GM18868 (cell line): ENCODE data around the gene ACTRT2.

Experiments
- ATAC-seq: cut with Tn5 transposase; IDR thresholded peaks from one replicate; pipeline ENCODE4 v1.9.1; 2021; ENCODE audit warnings: mild to moderate bottlenecking, moderate library complexity; ENCODE audit not compliant: unreplicated experiment

ACTRT2 gene

DNA sequence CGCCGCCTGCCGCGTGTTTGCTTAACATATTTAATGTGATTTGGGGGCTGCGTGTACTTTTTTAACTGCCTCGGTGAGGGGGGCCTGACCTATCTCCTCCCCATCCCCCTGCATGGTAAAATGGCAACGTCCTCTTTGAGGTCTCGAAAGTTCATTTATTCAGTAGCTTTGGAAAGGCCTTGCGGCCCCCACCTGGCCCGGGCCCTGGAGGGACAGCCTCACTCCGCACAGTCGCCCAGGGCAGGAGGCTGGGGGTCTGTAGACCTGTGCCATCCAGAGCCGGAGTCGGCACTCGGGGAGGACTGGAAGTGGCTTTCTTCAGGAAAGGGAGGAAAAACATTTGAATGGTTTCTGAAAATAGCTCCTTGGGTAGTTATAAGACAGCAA, 38.0 kb upstream of the ACTRT2 start:
- ATAC-seq: no peak

DNA sequence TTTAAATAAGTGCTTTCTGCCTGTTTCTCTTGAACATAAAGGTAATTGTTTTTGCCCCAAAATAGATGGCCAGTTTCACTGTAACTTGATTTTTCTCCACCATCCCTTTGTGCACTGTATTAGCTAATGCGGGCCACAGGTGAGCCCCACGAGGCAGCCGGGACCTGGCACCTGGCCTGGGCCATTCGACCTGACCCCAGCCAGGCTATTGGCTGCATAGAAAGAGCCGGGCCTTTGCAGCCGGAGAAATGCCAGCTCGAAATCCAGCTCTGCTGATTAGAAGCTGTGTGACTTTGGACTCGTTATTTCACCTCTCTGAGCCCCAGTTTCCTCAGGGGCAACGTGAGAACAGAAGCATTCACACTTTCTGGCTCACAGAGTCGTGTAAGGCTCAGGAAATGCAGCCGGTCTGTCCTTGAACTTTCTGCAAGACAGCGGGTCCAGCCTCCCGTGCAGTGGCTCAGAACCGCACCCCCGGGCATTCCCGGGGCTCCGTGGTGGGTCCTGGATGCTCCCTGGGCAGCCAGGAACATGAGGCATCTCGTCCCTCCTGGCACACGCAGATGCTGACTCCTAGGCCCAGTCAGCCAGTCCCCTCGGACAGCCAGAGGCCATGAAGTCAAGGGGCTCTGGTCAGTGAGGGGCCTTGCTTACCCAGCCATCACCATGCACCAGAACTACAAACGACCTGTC, 37.4 kb upstream of the ACTRT2 start:
- ATAC-seq: no peak

DNA sequence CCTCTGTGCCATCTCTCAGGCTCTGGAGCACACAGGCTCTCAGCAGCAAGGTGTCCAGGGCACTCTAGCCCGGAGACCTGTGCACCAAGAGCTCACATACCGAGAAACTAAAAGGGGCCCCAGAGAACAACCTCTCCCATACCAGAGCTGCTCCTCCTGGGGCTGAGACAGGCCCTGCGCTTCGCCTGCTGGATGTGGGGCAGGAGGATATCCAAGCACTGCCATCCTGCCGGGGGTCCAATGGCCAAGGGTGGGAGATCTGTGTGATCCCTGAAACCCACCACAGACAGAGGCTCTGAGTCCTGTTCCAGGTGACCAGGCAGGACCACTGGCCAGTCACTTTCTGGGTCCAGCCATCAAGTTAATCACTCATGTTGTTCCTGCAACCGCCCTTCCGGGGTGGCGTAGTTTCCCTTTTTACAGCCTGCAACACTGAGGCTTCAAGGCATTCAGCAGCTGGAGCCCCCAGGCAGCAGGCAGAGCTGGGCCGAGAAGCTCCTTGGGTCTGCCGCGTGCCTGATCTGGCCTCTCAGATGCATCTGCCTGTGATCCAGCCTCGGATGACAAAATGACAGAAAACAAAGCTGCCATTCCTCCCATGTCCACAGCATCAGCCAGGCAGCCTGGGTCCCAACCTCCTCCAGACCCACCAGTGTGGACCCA, 36.7 kb upstream of the ACTRT2 start:
- no peak for ATAC-seq

DNA sequence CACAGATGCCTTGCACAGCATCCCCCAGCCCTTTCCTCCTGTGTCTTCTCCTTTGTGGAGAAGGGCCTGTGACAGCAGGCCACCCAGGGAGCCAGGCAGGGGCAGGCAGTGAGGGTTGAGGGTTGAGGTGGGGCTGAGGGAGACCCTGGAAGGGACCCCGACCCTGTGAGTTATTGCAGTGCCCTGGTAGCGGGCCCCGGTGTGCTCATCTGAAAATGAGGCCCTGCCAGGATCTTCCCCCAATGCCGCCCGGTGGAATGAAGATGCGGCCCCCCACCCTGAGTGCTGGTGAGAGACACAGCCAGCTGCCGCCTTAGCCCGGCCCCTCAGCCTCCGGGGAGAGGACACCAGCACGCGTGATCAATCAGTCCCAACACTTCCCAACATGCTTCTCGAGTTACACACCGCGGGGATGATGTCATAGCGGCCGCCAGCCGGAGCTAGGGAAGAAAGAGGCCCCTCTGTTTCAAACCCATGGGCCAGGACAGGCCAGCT, 36.2 kb upstream of the ACTRT2 start:
- ATAC-seq: no peak

DNA sequence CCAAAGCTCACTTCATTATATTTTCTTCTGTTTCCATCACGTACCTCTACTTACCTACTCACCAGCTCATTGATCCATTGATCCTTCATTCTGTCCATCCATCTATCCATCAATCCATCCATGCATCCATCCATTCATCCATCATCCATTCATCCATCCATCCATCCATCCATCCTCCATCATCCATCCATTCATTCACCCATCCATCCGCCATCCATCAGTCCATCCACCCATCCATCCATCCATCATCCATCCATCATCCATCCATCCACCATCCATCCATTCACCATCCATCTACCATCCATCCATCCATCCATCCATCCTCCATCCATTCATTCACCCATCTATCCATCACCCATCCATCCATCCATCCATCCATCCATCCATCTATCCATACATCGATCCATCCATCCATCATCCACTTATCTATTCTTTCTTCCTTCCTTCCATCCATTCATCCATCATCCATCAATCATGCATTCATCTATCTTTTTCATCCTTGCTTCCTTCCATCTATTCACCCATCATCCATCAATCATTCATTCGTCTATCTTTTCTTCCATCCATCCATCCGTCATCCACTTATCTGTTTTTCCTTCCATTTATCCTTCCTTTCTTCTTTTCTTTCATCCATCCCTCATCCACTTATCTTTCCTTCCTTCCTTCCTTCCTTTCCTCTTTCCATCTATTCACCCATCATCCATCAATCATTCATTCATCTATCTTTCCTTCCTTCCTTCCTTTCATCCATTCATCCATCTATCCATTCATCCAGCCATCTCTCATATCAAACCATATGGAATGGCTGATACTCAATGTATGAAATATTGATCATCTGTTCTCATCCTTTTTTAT, 35.3 kb upstream of the ACTRT2 start:
- no peak for ATAC-seq

DNA sequence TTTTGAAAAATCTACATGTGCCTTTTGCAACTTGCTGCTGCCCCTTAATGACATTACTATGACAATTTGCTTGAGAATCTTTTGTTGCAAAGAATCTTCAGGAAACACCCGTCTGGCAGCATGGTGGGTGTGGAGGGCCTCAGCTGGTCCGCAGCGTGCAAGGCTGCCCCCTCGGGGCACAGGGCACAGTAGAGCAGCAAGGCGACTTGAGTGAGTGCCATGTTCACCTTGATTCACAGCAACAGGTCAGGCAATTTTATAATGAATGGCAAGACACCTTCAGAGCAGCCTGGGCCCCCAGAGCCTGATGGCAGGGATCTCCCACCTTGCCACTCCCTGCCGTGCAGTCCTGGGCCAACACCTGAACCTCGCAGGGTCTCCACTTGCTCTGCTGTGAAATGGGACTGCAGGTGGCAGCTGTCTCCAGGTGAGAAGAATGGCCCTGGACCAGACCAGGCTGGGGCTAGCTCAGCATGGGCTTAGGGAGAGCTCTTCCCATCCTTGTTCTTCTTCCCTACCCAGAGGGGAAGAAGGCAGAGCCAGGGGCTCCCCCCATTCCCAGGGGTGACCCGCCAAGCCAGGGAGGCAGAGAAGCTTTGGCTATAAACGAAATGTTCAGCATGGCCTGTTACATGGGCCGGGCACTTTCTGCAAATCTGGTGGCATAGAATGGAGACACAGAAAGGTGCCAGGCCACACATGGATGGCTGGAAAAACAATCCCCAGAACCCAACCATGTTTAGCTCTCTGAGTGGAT, 34.5 kb upstream of the ACTRT2 start:
- no peak for ATAC-seq

DNA sequence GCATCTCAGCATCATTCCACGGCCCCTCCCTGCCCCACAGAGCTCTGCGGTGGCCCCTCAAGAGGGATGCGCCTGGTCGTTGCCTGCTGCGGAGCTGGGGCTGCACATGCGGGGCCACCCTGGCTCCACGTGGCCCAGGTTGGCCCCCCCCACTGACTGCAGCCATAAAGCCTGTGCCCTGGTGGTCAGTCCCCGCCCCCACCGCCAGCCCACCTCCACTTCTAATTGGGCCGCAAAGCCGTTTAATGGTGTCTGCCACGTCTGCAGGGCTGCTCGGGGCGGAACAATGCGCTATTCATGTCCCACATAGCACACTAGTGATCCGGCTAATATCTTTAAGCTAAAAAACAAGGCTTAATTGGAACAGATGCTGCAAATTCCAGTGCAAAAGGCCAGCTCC, 33.5 kb upstream of the ACTRT2 start:
- ATAC-seq: no peak

DNA sequence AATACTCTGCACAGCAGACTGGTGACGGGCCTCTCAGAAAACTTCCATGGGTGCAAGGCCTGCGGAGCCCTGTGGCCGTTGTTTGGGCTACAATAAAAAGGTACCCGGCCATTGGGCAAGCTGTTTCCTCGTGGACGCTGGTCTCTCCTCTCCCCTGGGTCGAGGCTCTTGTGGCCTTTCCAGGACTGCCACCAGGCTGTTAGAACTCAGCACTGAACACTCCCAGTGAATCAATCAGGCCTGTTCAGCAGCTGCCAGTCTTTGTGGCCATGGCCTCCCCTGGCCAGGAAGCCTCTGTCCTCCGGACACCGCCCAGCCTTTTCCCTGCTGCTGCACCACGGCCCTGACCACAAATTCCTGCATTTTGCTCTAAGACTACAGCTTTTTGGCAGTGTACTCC, 33.0 kb upstream of the ACTRT2 start:
- ATAC-seq: no peak

DNA sequence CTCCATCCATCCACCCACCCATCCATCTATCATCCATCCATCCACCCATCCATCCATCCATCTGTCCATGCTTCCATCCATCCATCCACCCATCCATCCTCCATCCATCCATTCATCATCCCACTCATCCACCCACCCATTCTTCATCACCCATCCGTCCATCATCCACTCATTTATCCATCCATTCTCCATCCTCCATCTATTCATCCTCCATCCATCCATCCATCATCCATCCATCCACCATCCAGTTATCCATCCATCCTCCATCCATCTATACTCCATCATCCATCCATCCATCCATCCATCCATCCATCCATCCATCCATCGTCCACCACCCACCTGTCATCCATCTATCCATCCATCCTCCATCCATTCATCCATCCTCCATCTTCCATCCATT, 32.1 kb upstream of the ACTRT2 start:
- ATAC-seq: no peak

DNA sequence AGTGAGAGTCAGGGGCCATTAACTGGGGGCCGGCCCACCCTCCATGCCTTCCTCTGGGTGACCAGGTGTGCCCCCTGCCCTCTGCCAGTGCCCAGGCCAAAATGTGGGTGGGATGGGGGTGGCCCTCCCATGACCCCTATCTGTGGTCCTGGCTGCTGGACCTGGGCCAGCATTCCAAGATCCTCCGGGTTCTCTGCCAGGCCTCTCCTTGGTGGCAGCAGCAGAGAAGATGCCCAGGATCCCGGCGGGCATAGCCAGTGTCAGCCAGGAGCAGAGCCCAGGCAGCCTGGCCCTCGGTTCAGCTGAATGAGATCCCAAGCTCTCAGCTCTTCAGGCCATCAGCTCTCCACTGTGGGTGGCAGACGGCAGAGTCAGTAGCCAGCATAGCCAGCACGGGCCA, 31.3 kb upstream of the ACTRT2 start:
- ATAC-seq: no peak

DNA sequence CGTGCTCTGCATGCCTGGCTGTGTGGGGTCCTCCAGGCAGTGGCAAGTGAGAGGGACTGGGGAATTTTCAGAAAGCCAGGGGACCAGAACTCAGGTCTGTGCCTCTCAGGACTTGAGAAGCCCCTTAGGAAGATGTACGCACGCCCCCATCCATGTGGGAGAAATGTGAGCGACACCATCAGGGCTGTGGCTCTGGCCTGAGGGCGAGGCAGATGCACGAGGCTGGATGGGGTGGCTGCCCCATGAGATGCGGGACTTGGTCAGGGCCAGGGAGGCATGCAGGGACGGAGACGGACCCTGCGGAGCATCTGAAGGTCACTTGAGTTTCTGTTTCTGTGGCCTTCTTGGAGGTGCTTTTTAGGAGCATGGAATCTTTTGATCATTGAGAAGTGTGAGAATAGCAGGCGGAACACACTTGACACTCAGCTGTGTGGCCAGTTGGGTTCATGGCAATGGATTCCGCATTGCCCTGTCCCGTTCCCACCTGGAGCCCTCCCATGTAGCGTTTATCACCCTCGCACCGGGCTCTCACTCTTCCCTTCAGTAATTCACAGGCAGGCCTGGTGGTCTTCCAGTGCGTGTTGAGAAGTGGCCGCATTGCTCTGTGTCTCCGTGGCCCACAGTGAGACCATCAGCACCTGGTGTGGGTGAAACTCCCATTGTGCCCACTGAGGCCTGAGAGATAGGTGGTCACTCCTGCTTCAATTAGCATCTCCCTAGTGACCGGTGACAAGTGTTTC, 30.7 kb upstream of the ACTRT2 start:
- ATAC-seq: no peak

DNA sequence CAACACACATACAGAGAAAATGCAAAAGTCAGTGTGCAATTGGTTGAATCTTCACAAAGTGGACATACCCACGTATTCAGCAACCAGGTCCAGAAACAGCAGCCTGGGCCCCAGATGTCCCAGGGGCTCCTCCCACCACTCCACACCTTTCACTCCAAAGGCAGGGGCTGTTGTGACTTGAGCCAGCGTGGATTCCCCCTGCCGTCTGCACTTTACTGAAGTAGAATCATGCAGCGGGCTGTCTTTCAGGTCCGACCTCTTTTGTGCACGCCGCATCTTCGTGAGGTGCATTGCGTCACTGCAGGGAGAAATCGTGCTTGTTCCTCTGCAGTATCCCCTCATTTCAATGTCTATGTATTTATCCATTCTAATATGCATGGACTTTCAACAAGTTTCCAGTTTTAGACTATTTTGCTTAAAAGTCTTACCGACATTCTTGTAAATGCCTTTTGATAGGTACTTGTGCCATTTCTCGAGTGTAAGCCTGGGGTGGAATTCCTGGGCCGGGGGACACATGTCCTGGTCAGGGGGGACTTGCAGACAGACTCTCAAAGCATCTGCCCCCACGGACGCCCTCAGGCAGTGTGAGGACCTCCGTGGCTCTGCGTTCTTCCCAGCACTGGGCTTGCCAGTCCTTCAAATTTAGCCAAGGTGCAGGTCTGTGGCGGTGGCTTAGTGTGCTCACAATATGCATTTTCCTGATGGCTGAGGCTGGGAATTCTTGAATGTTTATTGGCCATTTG, 29.3 kb upstream of the ACTRT2 start:
- ATAC-seq: no peak

DNA sequence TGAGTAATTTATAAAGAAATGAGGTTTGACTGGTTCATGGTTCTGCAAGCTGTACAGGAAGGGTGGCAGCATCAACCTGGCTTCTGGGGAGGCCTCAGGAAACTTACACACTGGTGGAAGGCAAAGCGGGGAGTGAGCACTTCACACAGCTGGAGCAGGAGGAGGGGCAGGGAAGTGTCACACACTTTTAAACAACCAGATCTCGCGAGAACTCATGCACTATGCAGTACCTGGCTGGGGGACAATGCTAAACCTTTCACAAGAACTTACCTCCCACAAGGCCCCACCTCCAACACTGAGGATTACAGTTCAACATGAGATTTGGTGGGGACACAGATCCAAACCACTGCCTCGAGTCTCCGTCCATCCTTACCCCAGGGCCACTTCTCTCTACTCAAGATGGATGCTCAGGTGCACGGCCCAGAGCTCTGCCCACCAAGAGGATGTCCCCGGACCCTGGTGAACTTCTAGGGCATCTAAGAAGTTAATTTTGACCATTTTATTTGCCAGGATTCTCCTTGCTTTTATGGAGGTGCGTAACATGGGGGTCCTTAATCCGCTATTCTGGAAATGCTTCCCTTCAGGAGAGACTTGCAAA, 22.7 kb upstream of the ACTRT2 start:
- ATAC-seq: no peak

DNA sequence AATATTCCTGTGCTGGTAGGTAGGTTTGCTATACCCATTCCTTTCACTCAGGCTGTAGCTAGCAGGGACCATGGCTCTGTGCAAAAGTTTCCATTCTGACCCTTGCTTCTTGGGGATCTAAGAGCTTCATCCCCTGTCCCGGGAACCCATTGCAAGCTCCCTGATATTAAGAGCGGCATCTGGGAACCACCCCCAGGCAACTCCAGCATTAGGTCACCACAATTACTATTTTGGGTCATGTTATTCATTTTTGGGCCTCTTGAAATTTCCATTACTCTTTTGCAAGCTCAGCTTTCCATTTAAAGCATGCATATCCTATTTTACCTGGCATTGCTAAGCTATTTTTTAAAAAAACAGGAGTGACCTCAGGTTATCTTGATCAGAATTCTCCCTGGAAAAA, 22.1 kb upstream of the ACTRT2 start:
- no peak for ATAC-seq

DNA sequence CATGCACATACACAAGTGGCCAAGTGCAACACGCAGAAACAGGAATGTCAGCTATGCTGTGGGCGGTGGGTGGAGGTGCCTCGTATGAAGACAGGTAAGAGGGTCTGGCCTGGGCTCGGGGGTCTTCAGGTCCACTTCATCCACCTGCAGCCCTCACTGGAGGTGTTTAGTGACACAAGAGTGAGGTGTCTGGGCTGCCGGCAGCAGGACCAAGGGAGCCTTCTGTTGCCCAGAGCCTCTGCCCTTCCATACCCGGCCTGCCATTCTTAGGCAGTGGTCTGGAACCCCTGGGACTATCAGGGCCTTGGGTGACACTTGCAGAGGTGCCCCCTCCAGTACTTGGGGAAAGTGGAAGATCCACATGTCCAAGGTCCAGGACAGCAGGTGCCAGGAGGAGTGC, 21.7 kb upstream of the ACTRT2 start:
- no peak for ATAC-seq

DNA sequence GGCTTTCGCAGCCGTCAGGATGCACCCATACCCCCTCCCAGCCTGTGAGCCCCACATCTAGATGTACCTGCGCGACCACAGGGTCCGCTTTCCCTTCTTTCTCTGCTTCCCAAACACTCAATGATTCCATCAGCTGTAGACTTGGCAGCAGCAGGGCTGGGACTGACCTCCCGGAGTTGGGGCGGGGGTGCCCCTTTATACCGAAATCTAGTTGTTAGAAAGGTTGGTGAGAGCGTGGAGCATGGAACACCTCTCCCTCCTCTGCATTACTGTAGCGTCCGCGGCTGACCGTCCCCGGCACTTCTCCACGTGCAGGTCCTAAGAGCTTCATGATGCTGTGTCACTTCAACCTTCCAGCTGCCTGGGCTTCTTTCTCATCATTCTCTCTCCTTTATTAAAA, 21.1 kb upstream of the ACTRT2 start:
- ATAC-seq: no peak

DNA sequence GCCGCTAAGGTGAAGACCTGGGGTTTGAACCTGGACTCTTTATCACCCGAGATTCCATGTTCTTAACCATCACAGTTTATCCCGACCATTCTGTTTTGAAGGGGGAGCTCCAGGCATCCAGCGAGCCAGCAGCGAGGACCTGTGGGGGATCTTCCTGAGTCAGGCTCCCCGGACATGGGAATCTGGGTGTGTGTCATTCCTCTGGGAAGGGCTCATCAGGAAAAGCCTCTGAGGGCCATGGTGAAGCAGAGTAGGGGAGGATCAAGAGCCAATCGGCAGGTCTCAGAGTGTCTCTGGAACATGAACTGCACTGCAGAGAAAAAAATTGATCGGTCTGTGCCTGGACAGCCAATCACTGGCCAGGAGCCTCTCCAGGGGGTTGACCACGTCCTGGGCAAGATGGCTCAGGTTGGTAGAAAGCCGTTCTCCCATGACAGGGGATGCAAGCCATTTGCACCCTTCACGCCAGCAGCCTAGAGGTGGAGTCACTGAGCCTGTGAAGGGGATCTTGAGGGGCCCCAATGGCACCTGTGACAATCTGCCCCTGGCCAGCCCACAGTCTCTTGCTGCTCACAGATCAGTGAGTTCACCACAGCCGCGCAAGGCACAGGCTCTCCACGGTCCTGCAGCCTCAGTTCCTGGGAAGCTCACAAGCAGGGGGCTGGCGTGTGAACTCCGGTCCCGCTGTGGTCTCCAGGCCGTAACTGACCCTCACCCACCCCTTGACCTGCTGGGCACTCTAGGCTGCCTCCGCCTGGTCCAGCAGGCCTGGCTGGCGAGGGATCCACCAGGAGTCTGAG, 20.4 kb upstream of the ACTRT2 start:
- ATAC-seq: no peak
